Stimulated activated CD4-positive, alpha-beta T cell treated with anti-CD3 and anti-CD28 coated beads, Interleukin-1b, Interleukin-23, amount 100 ng/mL, for 4 hours (primary cell): Measurements from ENCODE around the gene SYCN.

Source experiments
- DNase-seq, 2 donors: peaks; one replicate each; pipeline ENCODE4 v3.0.0-alpha.2; 2020; ENCODE audit warnings: low read depth in 2 of 2

The SYCN gene

GRCh38 chr19:39155741-39156140 is 48.3 kb downstream of the SYCN start:
- DNase-seq: no peak

GRCh38 chr19:39155114-39155700 is 48.9 kb downstream of the SYCN start:
- DNase-seq: no peak

- no peak for DNase-seq
Measured at GRCh38 chr19:39154629-39155100, 49.4 kb downstream of the SYCN start.

GRCh38 chr19:39154100-39154628 is 49.9 kb downstream of the SYCN start:
- no peak for DNase-seq
